Measurements from ENCODE around the gene PAIP1.

- no peak for TF ChIP-seq EZH2phosphoT487 (IDR thresholded peaks at IDR 0.05)
- TF ChIP-seq CTCF (IDR thresholded peaks at IDR 0.05), result no peak
- TF ChIP-seq EZH2 (IDR thresholded peaks at IDR 0.05), result no peak
Measured at GRCh38 chr5:43590700-43591099, 33.8 kb upstream of the PAIP1 start.
